Hepatocyte (in vitro differentiated cells): ENCODE measurements around the gene PDGFD. TPM values are rescaled to one million over a fixed set of nuclear protein-coding genes. Genes with fewer than 3 reads are reported as not detected.

Experiments used
- DNase-seq: peaks from one replicate; pipeline ENCODE4 v3.0.0-alpha.2; 2016; ENCODE audit warnings: low spot score
- H2AFZ ChIP-seq: fragments of 200-600 bp; sonication (generic); 2 replicates; pipeline ENCODE4 v1.6.0; 2016; ENCODE audit warnings: antibody characterized with exemption, mild to moderate bottlenecking
- H3K27ac ChIP-seq: fragments of 200-600 bp; sonication (generic); 2 replicates; pipeline ENCODE4 v1.5.1; 2016; ENCODE audit warnings: mild to moderate bottlenecking
- H3K27me3 ChIP-seq: fragments of 200-600 bp; sonication (generic); 2 replicates; pipeline ENCODE4 v1.6.1; 2016
- H3K36me3 ChIP-seq: fragments of 200-600 bp; sonication (generic); replicated peaks from 2 replicates; pipeline ENCODE4 v1.5.1; 2016; ENCODE audit warnings: low read depth; ENCODE audit not compliant: insufficient read depth
- H3K4me1 ChIP-seq: fragments of 200-600 bp; sonication (generic); 2 replicates; pipeline ENCODE4 v1.5.1; 2016; ENCODE audit warnings: mild to moderate bottlenecking, moderate library complexity; ENCODE audit not compliant: insufficient read depth
- H3K4me2 ChIP-seq: fragments of 200-600 bp; sonication (generic); 2 replicates; pipeline ENCODE4 v1.6.0; 2016
- H3K4me3 ChIP-seq: fragments of 200-600 bp; sonication (generic); 2 replicates; pipeline ENCODE4 v1.5.1; 2016; ENCODE audit warnings: mild to moderate bottlenecking
- H3K79me2 ChIP-seq: fragments of 200-600 bp; sonication (generic); 2 replicates; pipeline ENCODE4 v1.6.0; 2017; ENCODE audit warnings: mild to moderate bottlenecking
- H3K9me2 ChIP-seq: fragments of 200-600 bp; sonication (generic); replicated peaks from 2 replicates; pipeline ENCODE4 v1.6.0; 2017; ENCODE audit warnings: mild to moderate bottlenecking; ENCODE audit not compliant: insufficient read depth
- H3K9me3 ChIP-seq: fragments of 200-600 bp; sonication (generic); 2 replicates; pipeline ENCODE4 v1.5.1; 2016; ENCODE audit warnings: low read depth, mild to moderate bottlenecking
- H4K20me1 ChIP-seq: fragments of 200-600 bp; sonication (generic); 2 replicates; pipeline ENCODE4 v1.6.0; 2016; ENCODE audit warnings: mild to moderate bottlenecking; ENCODE audit not compliant: insufficient read depth, poor library complexity, severe bottlenecking
- EZH2 ChIP-seq: fragments of 200-600 bp; sonication (generic); IDR thresholded peaks from 2 replicates; pipeline ENCODE4 v1.6.1; 2016; ENCODE audit warnings: antibody characterized with exemption, mild to moderate bottlenecking, borderline replicate concordance
- EZH2phosphoT487 ChIP-seq: fragments of 200-600 bp; sonication (generic); IDR thresholded peaks from one replicate; pipeline ENCODE4 v1.6.1; 2018; ENCODE audit warnings: antibody characterized with exemption, mild to moderate bottlenecking, low read depth, moderate library complexity; ENCODE audit not compliant: unreplicated experiment, severe bottlenecking
- WGBS: methylation state at CpG from one replicate; pipeline ENCODE4 v1.1.6; 2016; ENCODE audit warnings: low lambda C conversion rate; ENCODE audit errors: missing lambda C conversion rate; 5-methylcytosine and 5-hydroxymethylcytosine counted together
- polyA plus RNA-seq: library from polyadenylated mRNA; unstranded; fragments of >200 nt; fragmentation: Nextera tagmentation; extraction: Ambion mirVana; gene quantifications from 2 replicates; pipeline ENCODE4 v1.2.1, GENCODE V29; 2016
- total RNA-seq: library from RNA; depleted of rRNA; stranded (reverse); fragments of >200 nt; gene quantifications from 2 replicates; pipeline ENCODE4 v1.2.3, GENCODE V29; 2014
- TF ChIP-seq, protein P1 (sequence below): fragments of 200-600 bp; sonication (generic); IDR thresholded peaks from 2 replicates; pipeline ENCODE4 v1.5.1; 2016; ENCODE audit warnings: antibody characterized with exemption, mild to moderate bottlenecking; ENCODE audit not compliant: poor library complexity

Gene PDGFD
- total and polyA plus RNA-seq, 2 experiments from 2014 or later = 17.3 to 29.6 TPM

DNA sequence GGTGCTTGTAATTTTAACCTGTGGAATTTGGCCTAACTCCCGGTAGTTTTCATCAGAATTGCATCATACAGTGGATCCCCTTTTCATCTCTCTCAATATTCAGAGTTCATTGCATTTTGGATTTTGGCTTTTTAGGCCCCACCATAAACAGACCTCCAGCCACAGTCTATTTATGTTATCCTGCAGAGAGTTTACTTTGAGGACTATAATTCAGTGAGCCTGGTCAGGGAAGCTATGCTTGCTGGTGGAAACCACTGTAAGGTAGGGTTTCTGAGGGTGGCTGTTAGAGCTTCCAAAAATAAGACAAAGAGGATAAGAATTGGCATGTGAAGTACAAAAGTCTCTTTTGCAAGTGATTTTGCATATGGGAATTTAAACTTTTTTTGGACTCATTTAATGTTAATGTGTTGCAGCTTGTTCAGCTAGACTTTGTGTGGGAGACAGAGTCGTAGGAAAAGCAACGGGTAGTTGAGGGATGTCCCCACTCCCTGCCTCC lies 162.3 kb downstream of the PDGFD start:
- Histone ChIP-seq H3K9me3 (no peaks in the 10 kb centered on the region), H3K4me3 (no peak overlapping the region), H3K27me3 (no peaks in the 10 kb centered on the region), H2AFZ (no peak overlapping the region), H3K4me1 (peaks cover 10% of the 10 kb centered on the region), H3K79me2 (no peaks in the 10 kb centered on the region), H3K36me3 (no peaks in the 10 kb centered on the region), H3K4me2 (no peak overlapping the region), H4K20me1 (no peaks in the 10 kb centered on the region), H3K27ac (no peak overlapping the region), H3K9me2 (no peaks in the 10 kb centered on the region)
- 83% methylated on average over 3 of the region's 3 CpGs for WGBS
- no peak for TF ChIP-seq EZH2phosphoT487
- no peak for TF ChIP-seq EZH2
- TF ChIP-seq, protein P1, sequence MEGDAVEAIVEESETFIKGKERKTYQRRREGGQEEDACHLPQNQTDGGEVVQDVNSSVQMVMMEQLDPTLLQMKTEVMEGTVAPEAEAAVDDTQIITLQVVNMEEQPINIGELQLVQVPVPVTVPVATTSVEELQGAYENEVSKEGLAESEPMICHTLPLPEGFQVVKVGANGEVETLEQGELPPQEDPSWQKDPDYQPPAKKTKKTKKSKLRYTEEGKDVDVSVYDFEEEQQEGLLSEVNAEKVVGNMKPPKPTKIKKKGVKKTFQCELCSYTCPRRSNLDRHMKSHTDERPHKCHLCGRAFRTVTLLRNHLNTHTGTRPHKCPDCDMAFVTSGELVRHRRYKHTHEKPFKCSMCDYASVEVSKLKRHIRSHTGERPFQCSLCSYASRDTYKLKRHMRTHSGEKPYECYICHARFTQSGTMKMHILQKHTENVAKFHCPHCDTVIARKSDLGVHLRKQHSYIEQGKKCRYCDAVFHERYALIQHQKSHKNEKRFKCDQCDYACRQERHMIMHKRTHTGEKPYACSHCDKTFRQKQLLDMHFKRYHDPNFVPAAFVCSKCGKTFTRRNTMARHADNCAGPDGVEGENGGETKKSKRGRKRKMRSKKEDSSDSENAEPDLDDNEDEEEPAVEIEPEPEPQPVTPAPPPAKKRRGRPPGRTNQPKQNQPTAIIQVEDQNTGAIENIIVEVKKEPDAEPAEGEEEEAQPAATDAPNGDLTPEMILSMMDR = no peak
- DNase-seq = no peak

DNA sequence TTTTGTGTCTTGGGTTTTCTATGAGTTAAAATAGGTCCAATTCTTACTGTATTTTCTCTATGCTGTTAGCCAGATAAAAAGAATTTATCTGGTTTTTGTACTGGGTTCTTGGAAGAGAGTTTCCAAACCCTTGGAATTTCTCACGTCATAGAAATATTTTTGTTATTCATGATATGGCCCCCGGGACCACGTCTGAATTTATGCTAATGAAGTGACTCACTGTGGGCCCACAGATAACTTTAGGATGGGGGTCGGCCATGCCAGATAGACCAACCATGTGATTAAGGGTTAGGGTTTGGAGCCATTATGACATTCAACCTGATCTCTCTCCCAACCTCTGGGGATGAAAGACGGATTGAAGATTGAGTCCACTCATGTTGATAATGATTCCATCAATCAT lies 163.1 kb downstream of the PDGFD start:
- H3K4me1 ChIP-seq = peaks cover 9% of the 10 kb centered on the region
- WGBS = 67% methylated on average over 5 of the region's 5 CpGs
- no peak for DNase-seq
- no peak overlapping the region for H2AFZ ChIP-seq
- no peaks in the 10 kb centered on the region for H3K9me3 ChIP-seq
- no peaks in the 10 kb centered on the region for H3K9me2 ChIP-seq
- H3K27ac ChIP-seq = peak overlapping the region; percentile 14
- peaks cover under 1% of the 10 kb centered on the region for H3K36me3 ChIP-seq
- H3K79me2 ChIP-seq = no peaks in the 10 kb centered on the region
- no peak overlapping the region for H3K4me2 ChIP-seq
- H3K27me3 ChIP-seq = no peaks in the 10 kb centered on the region
- no peaks in the 10 kb centered on the region for H4K20me1 ChIP-seq
- TF ChIP-seq EZH2phosphoT487 = no peak
- TF ChIP-seq EZH2 = no peak
- TF ChIP-seq, protein P1 = no peak
- no peak overlapping the region for H3K4me3 ChIP-seq

DNA sequence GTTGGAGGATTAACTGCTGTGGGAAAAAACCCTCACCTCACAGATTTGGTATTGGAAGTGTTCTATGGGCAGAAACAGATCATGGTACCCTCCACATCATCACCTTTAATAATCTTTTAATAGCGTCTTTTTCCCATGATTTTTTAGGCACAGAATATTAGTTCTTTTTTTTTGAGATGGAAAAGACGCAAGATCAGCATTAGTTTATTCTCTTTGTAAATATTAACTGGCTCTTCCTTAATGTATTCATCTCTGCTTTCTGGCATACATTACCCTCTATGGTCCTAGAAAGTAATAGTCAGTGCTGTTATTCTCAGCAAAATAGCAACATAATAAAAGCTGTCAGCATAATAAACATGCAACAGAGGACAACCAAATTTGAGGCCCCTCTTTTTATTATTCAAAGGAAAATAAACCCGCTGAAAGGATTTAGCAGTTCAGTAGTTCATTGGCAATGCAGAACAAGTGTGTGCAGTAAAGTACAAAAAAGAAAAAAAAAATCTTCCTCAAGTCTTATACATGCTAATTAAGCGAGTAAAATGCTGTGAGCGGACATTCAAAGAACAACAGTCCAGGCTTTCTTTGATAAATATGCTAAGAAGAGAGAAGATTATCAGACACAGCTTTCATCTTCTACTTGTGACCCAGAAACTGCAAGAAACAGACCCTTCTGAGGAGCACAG lies 165.0 kb downstream of the PDGFD start:
- Histone ChIP-seq H3K4me1 (no peaks in the 10 kb centered on the region), H3K4me2 (no peak overlapping the region), H2AFZ (no peak overlapping the region), H3K79me2 (no peaks in the 10 kb centered on the region), H3K9me2 (no peaks in the 10 kb centered on the region), H3K27me3 (no peaks in the 10 kb centered on the region), H3K36me3 (peaks cover 3% of the 10 kb centered on the region), H3K9me3 (no peaks in the 10 kb centered on the region), H4K20me1 (no peaks in the 10 kb centered on the region), H3K4me3 (no peak overlapping the region), H3K27ac (no peak overlapping the region)
- no peak for DNase-seq
- 88% methylated on average over 5 of the region's 5 CpGs for WGBS
- TF ChIP-seq EZH2 = no peak
- TF ChIP-seq, protein P1 = no peak
- TF ChIP-seq EZH2phosphoT487 = no peak
